OCI-LY3 (cell line): Measurements from ENCODE around the gene CCDC106.

Experiments used
- H2AFZ ChIP-seq: fragments of 200-600, 300-600 bp; shearing (Covaris generic); 2 replicates; pipeline ENCODE4 v1.6.0; 2014; ENCODE audit warnings: antibody characterized with exemption, low read depth, low read length
- H3K27ac ChIP-seq: fragments of 200-600, 300-600 bp; sonication (generic); 2 replicates; pipeline ENCODE4 v1.5.1; 2014; ENCODE audit warnings: mild to moderate bottlenecking, low read length, moderate library complexity, mixed read lengths
- H3K27me3 ChIP-seq: fragments of 200-600, 300-600 bp; sonication (generic); 2 replicates; pipeline ENCODE4 v1.6.1; 2014; ENCODE audit warnings: low read depth, low read length, mixed read lengths
- H3K36me3 ChIP-seq: fragments of 200-600, 300-600 bp; sonication (generic); replicated peaks from 2 replicates; pipeline ENCODE3; 2014; ENCODE audit warnings: low read depth, low read length, mixed read lengths
- H3K4me1 ChIP-seq: fragments of 300-600, 200-600 bp; sonication (generic); 2 replicates; pipeline ENCODE4 v1.6.1; 2014; ENCODE audit warnings: low read length, mixed read lengths
- H3K4me2 ChIP-seq: fragments of 200-600, 300-600 bp; sonication (generic); 2 replicates; pipeline ENCODE4 v1.6.1; 2014; ENCODE audit warnings: low read length, mixed read lengths
- H3K4me3 ChIP-seq: fragments of 300-600, 200-600 bp; sonication (generic); 2 replicates; pipeline ENCODE4 v1.5.1; 2014; ENCODE audit warnings: antibody characterized with exemption, mild to moderate bottlenecking, low read length, moderate library complexity
- H3K79me2 ChIP-seq: fragments of 300-600, 200-600 bp; shearing (Covaris generic); 2 replicates; pipeline ENCODE4 v1.6.1; 2014; ENCODE audit warnings: mild to moderate bottlenecking, low read length, mixed read lengths
- H3K9ac ChIP-seq: fragments of 300-600, 200-600 bp; shearing (Covaris generic); 2 replicates; pipeline ENCODE4 v1.6.0; 2014; ENCODE audit warnings: mild to moderate bottlenecking, low read length, moderate library complexity
- H3K9me3 ChIP-seq: fragments of 200-600, 300-600 bp; shearing (Covaris generic); 2 replicates; pipeline ENCODE4 v1.6.1; 2014; ENCODE audit warnings: low read length, mixed read lengths; ENCODE audit not compliant: insufficient read depth
- H4K20me1 ChIP-seq: fragments of 200-600, 300-600 bp; sonication (generic); 2 replicates; pipeline ENCODE4 v1.6.1; 2016; ENCODE audit warnings: low read length, mixed read lengths; ENCODE audit not compliant: insufficient read depth
- CTCF ChIP-seq: fragments of 200-600, 300-600 bp; sonication (generic); IDR thresholded peaks from 2 replicates; pipeline ENCODE4 v1.5.1; 2014; ENCODE audit warnings: antibody characterized with exemption, low read length, low read depth
- EZH2phosphoT487 ChIP-seq: fragments of 200-600 bp; shearing (Covaris generic); IDR thresholded peaks from 2 replicates; pipeline ENCODE4 v1.6.1; 2018; ENCODE audit warnings: antibody characterized with exemption, mixed run types, low read depth

CCDC106 gene

GRCh38 chr19:55690769-55691545 lies 42.9 kb downstream of the CCDC106 start:
- no peak overlapping the region for H3K27ac ChIP-seq
- peaks cover 78% of the 10 kb centered on the region for H3K36me3 ChIP-seq
- H3K9me3 ChIP-seq = no peaks in the 10 kb centered on the region
- H4K20me1 ChIP-seq = peaks cover 51% of the 10 kb centered on the region
- no peak overlapping the region for H3K4me2 ChIP-seq
- H3K27me3 ChIP-seq = no peaks in the 10 kb centered on the region
- no peak overlapping the region for H2AFZ ChIP-seq
- no peak overlapping the region for H3K4me3 ChIP-seq
- H3K79me2 ChIP-seq = peaks cover 33% of the 10 kb centered on the region
- H3K4me1 ChIP-seq = no peaks in the 10 kb centered on the region
- TF ChIP-seq EZH2phosphoT487 = no peak
- TF ChIP-seq CTCF = no peak
- H3K9ac ChIP-seq = no peak overlapping the region

GRCh38 chr19:55691561-55692481 lies 43.8 kb downstream of the CCDC106 start:
- no peak for TF ChIP-seq CTCF
- TF ChIP-seq EZH2phosphoT487 = no peak
- Histone ChIP-seq H3K27ac (no peak overlapping the region), H4K20me1 (peaks cover 42% of the 10 kb centered on the region), H3K79me2 (peaks cover 24% of the 10 kb centered on the region), H3K4me1 (no peaks in the 10 kb centered on the region), H3K4me2 (no peak overlapping the region), H3K4me3 (no peak overlapping the region), H2AFZ (no peak overlapping the region), H3K36me3 (peaks cover 83% of the 10 kb centered on the region), H3K27me3 (no peaks in the 10 kb centered on the region), H3K9me3 (no peaks in the 10 kb centered on the region), H3K9ac (no peak overlapping the region)

GRCh38 chr19:55692681-55693081 lies 44.7 kb downstream of the CCDC106 start:
- Histone ChIP-seq H3K4me2 (no peak overlapping the region), H3K4me1 (no peaks in the 10 kb centered on the region), H2AFZ (no peak overlapping the region), H3K79me2 (peaks cover 16% of the 10 kb centered on the region; the same call in 1 of the 2 replicates), H3K27ac (no peak overlapping the region), H3K27me3 (no peaks in the 10 kb centered on the region), H3K9ac (no peak overlapping the region), H4K20me1 (peaks cover 33% of the 10 kb centered on the region), H3K9me3 (no peaks in the 10 kb centered on the region), H3K36me3 (peaks cover 88% of the 10 kb centered on the region), H3K4me3 (no peak overlapping the region)
- no peak for TF ChIP-seq CTCF

- Histone ChIP-seq H2AFZ (no peak overlapping the region), H3K36me3 (peaks cover 87% of the 10 kb centered on the region)
Observed at GRCh38 chr19:55693336-55693974, 45.4 kb downstream of the CCDC106 start.

More at GRCh38 chr19:55693336-55693974, 45.4 kb downstream of the CCDC106 start:
- peaks cover 26% of the 10 kb centered on the region for H4K20me1 ChIP-seq
- H3K4me3 ChIP-seq = no peak overlapping the region
- no peaks in the 10 kb centered on the region for H3K9me3 ChIP-seq
- peaks cover 8% of the 10 kb centered on the region; the same call in 1 of the 2 replicates for H3K79me2 ChIP-seq
- no peak overlapping the region for H3K4me2 ChIP-seq
- H3K9ac ChIP-seq = no peak overlapping the region
- H3K4me1 ChIP-seq = no peaks in the 10 kb centered on the region
- no peaks in the 10 kb centered on the region for H3K27me3 ChIP-seq
- no peak for TF ChIP-seq EZH2phosphoT487
- no peak for TF ChIP-seq CTCF
- no peak overlapping the region for H3K27ac ChIP-seq
